ENCODE data around the gene SP1. TPM values are rescaled to one million over a fixed set of nuclear protein-coding genes. Genes with fewer than 3 reads are reported as not detected.
A peak's percentile ranks its signal among the peaks of the same experiment; 100 is the strongest.

The SP1 gene
- total and polyA plus RNA-seq, 9 of the 15 experiments (the other 6 are each of a cell fraction or from before 2014, with no cell fraction given) = 8.0 to 65.5 (median 41.6) TPM

- ATAC-seq = peak; percentile 74
These were observed 34.9 kb downstream of the SP1 start for GRCh38 chr12:53414756-53415417.

More at GRCh38 chr12:53414756-53415417, 34.9 kb downstream of the SP1 start:
- H3K27me3 ChIP-seq (ENCODE audit: control insufficient read depth in 2 of 2, insufficient read depth in 2 of 2, low read length in 2 of 2) = no peaks in the 10 kb centered on the region
- no peaks in the 10 kb centered on the region for H3K9me3 ChIP-seq (replicated peaks; ENCODE audit: control insufficient read depth, insufficient read depth, low read depth, low read length)
- no peak overlapping the region for H3K4me3 ChIP-seq
- H3K79me2 ChIP-seq (ENCODE audit: control insufficient read depth, insufficient read depth, low read length) = no peaks in the 10 kb centered on the region
- peaks cover 35% of the 10 kb centered on the region for H3K36me3 ChIP-seq (ENCODE audit: control insufficient read depth, insufficient read depth, low read length)
- intact Hi-C loops (cut with micrococcal nuclease) = no loop called here
- in situ Hi-C loops (cut with MboI) = no loop called here
- H3K27ac ChIP-seq (ENCODE audit: extremely low read depth, low read depth, low read length) = no peak overlapping the region
- H4K20me1 ChIP-seq (replicated peaks; ENCODE audit: control insufficient read depth, insufficient read depth, low read length) = no peaks in the 10 kb centered on the region
- FAIRE-seq (peak; percentile 35), DNase-seq (ENCODE audit: extremely low read depth in 1 of 4, low spot score in 3 of 4) (peak in 3 of 4 experiments; percentile 5 to 48 (median 15))
- no peak overlapping the region for H3K4me2 ChIP-seq (ENCODE audit: insufficient read depth, low read length)
- CTCF ChIA-PET (ENCODE audit: low intra/inter-chr PET ratio) = no interaction called here
- POLR2A ChIA-PET = interaction anchor here (0.7 to 2.7 kb wide), 7 partner anchors 11 to 53 kb away, joined by 3 to 13 read pairs (median 4); no protein-coding TSS in a partner anchor
- no peak overlapping the region for H2AFZ ChIP-seq (ENCODE audit: low read depth, low read length)
- TF ChIP-seq POLR2AphosphoS5 (IDR thresholded peaks at IDR 0.05; ENCODE audit: control insufficient read depth, insufficient read depth, low read depth, low read length) = peak; percentile 23; the same call in 1 of the 2 replicates
- 0 out of 2 replicates have a peak, but pooled peaks have one; percentile 35 for TF ChIP-seq SUPT5H (IDR thresholded peaks at IDR 0.05)
- TF ChIP-seq GTF3C2 (IDR thresholded peaks at IDR 0.05; ENCODE audit: borderline replicate concordance, extremely low read depth, insufficient read length) = no peak
- TF ChIP-seq POLR2AphosphoS2 (IDR thresholded peaks at IDR 0.05; ENCODE audit: low read length) = peak; percentile 47; the same call in 1 of the 2 replicates
- TF ChIP-seq NFIC (IDR thresholded peaks at IDR 0.05) = peak; percentile 52; the same call in 1 of the 2 replicates
- peaks cover 3 to 15% of the 10 kb centered on the region in 2 experiments; a peak in 4 of 5 replicates for H3K4me1 ChIP-seq (replicated peaks in 1 of 2; ENCODE audit: control insufficient read depth in 2 of 2, insufficient read depth in 2 of 2, low read length in 2 of 2)
- WGBS (ENCODE audit: insufficient coverage, low coverage, missing lambda C conversion rate) = 0% methylated on average over 3 of the region's 3 CpGs
- no TSS peak for BruUV-seq (replicated peaks)
- peak overlapping the region in 1 of 2 experiments; percentile 75; a peak in 1 of 4 replicates for H3K9ac ChIP-seq (ENCODE audit: insufficient read depth in 1 of 2, low read depth in 2 of 2, low read length in 2 of 2)
- no peaks in the 10 kb centered on the region for H3K9me1 ChIP-seq (ENCODE audit: control insufficient read depth, insufficient read depth, low read length)
